A549 treated with CpdA at 1 μM for 4 hours (cell line): ENCODE results near the gene ALDOA. TPM values are rescaled to one million over a fixed set of nuclear protein-coding genes. Genes with fewer than 3 reads are reported as not detected.

Experiments
- total RNA-seq: library from RNA; stranded (reverse); fragments of 200-300 nt; extraction: Qiagen RNA extraction; gene quantifications from 5 replicates; pipeline ENCODE4 v1.2.3, GENCODE V29; 2022; ENCODE audit warnings: low read depth

The ALDOA gene
- 1,596 to 1,951 TPM (median 1,926 TPM) in 5 replicates for total RNA-seq

DNA sequence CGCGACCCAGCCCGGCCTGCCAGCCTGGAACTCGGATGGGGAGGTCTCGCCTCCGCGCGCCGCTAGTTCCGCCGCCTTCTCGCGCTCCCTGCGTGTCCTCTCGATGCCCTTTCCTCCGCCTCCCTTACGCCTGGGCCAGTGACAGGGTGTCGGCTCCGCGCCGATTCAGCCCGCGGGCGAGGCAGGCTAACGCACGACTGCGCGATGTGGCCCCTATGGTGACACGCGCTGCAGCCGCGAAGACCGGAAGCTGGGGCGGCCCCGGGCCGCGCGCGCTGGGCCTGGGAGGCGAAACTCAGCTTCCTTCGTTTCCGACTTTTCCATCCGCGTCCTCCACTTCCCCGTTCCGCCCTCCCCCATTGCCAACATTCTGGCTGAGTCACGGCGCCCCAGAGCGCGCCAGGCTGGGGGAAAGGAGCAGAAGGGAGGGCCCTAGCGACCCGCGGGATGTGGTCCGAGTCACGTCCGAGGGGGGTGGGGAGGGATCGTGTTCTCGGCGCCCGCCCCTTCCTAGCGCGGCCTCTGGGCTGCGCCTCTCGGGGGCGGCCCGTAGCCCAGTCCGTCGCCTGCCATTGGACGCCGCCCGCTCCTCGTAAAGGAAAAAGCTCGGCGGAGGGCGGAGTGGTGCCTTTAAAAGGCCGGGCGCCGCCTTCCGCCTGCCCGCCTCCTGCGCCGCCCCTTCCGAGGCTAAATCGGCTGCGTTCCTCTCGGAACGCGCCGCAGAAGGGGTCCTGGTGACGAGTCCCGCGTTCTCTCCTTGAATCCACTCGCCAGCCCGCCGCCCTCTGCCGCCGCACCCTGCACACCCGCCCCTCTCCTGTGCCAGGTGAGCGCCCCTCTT lies at the start of gene ALDOA:
Gene ALDOA (plus strand): TSS at position 659 of the 841 bp plus-strand sequence. CDS start 1,138 bp downstream, outside the sequence.

GRCh38 chr16:30022887-30023286 lies 42.7 kb upstream of the ALDOA start, which contains the start of gene C16orf92:
Gene C16orf92 (plus strand): TSS chr16:30023198. CDS start chr16:30023341, 143 bp downstream.

DNA sequence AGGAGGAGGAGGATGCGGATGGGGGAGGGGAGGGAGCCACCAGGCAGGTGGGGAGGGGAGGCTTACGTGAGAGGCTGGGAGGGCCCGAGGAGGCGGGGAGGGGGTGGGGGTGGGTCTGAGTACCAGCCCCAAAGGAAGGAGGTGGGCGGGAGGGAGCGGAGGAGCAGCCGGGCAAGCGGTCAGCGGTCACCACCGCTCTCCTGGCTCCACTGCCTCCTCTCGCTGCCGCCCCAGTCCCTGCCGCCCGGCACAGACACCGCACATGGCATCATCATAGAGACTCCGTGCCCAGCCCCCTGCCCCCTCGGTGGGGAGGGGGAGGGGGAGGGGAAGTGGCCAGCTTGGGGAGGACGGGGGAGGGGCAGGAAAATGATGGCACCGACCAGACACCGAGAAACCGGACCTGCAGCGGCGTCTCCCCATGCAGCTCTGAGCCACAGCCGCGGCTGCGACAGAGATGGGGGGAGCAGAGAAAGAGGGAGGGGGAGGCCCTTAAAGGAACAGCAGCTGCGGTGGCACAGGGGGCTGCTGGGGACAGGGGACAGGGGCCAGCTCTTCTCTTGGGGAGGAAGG lies 34.6 kb upstream of the ALDOA start, which contains the start of gene TLCD3B:
Gene TLCD3B (minus strand): TSS at position 431 of the 573 bp plus-strand sequence. CDS start 744 bp downstream, outside the sequence.

DNA sequence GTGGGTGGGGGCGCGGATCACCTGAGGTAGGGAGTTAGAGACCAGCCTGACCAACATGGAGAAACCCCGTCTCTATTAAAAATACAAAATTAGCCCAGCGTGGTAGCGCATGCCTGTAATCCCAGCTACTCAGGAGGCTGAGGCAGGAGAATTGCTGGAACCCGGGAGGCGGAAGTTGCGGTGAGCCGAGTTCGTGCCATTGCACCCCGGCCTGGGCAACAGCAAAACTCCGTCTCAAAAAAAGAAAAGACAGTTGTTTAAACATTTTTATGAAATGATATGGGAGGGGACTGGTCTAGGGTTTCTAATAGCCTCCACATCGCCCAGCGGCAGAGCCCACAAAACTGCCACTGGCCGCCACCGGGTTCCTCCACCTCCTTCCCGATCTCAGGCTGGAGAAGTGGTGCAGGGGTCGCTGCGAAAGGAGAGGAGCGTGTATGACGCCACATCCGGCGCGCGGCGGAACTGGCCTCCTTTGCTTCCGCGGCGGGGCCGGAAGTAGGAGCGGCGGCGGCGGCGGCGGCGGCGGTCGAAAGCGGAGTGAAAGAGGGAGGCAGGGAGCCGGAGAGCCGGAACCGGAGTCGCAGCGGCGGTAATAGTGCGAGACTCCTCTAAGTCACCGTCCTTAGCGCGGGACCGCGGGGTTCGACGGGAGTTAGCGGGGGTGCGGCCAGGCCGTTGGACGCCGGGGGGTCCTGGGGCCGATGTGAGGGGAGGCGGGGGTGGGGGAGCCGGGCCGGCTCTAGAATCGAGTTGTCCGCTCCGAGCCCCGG lies 10.1 kb downstream of the ALDOA start, which contains the start of gene PPP4C:
Gene PPP4C (plus strand): TSS at position 492 of the 773 bp plus-strand sequence. CDS start 384 bp downstream, outside the sequence.

DNA sequence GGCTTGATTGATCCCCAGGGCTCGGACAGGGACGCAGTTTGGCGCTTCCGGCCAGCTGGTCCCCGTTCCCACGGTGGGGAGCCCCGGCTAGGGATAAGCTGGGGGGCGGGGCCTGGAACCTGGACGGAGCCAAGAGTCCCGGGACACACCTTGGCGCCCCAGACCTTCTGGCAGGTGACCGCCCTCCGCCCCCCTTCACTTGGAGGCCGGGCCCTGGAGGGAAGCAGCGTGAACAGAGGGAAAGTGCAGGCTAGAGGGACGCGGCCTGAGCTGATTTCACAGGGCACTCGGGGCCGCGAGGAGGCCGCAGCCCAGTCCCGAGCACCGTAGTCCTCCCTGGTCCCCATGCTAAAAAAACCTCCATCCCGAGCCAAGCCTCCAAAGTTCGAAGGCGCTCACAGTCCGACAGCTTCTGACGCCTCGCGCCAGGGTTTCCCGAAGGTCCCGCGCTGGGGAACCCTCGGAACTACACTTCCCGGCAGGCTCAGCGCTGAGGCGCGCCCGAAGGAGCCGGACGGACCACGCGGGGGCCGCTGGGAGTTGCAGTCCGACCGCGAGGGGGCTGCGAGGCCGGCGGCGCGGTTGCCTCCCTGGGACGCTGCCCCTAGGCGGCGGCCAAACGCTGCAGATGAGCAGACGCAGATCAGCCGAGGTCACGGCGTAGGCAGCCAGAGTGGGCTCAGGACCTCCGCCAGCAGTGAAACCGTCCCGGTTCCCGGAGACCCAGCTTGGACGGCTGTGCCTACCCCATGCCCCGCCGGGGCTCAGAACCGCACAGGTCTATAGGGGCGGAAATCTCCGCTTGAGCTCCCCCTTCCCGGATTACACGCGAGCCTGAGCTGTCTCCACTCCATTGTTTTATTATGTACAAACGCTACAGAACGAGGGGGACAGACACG lies 26.2 kb downstream of the ALDOA start, which contains the start of gene TBX6:
Gene TBX6 (minus strand): TSS at position 451 of the 899 bp plus-strand sequence. CDS start 731 bp downstream, outside the sequence.

DNA sequence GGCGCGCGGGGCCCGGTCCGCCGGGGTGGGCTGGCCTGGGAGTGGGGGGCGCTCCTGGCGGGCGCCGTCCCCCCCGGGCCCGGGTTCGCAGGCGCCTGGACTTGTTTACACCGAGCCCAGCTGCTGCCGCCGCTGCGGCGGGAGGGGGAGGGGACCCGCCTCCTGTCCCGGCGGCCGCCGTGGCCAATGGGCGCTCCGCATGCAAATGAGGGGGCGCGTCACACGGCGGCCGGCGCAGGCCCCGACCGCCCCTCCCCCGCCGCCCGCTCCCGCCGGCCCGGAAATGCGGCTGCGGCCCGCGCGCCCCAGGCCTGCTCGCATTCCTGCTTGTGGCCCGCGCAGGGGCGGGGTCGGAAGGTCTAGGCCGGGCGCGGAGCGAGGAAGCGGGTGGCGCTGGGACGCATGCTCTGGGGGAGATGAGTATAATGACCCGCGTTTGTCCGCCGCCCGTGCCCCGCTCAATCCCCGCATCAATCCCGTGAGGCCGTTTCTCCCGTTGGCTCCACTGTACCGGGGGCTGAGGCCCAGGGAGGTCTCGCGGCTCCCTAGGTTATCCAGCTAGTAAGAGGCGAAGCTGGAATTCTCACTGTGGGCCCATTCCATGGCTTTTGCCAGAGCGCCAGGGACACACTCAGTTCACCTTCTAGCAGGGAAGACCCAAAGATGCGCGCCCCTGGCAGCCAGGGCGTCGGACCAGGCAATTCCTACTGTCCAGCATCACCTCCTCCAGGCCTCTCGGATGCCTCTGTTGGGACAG lies 30.7 kb downstream of the ALDOA start, which contains the start of gene YPEL3:
Gene YPEL3 (minus strand): TSS at position 109 of the 757 bp plus-strand sequence. CDS start 731 bp downstream, outside the sequence.

DNA sequence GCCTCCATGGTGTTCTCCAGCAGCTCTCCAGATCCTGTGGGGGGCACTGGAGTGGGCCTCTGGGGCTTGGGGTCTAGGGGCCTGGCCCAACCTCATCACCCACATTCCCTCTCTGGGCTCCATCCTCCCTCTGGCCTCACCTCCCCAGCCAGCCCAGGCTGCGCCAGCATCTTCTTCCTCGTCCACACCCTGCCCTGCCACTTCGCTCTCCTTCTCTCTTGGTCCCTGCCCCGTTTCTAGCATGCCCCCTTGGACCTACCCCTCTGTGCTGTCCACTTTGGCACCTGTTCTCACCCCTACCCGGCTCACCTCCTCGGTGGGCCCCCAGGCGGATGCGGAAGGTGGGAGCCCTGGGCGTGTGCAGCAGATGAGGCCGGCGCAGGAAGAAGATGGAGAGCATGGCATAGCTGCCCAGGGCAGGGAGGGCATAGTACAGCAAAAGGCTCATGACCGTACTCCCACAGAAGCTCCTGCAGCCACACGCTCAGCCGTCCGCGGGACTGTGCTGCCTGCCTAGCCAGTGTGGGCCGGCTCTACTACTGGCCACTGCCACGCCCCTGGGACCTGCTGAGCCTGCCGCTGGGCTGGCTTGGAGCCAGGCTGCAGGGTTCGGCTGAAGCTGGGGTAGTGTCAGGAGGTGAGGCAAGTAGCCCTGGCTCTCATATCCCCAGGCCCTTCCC lies 47.6 kb downstream of the ALDOA start, which contains the start of gene GDPD3:
Gene GDPD3 (minus strand): TSS at position 507 of the 680 bp plus-strand sequence. CDS start 59 bp downstream, at position 448.

Other genes starting within 250 kb of the ALDOA start
- gene PAGR1, start 249.6 kb upstream of the ALDOA start, total RNA-seq: 41.2 to 51.3 TPM (median 48.8 TPM) in 5 replicates
- gene MVP, start 245.3 kb upstream of the ALDOA start, total RNA-seq: 110 to 134 TPM (median 125 TPM) in 5 replicates
- gene CDIPT, start 202.5 kb upstream of the ALDOA start, total RNA-seq: 63.2 to 108 TPM (median 103 TPM) in 5 replicates
- 16.5 to 25.6 TPM (median 21.2 TPM) in 5 replicates for gene SEZ6L2, start 166.2 kb upstream of the ALDOA start, total RNA-seq
- 20.9 to 30.7 TPM (median 28.3 TPM) in 5 replicates for gene ASPHD1, start 165.3 kb upstream of the ALDOA start, total RNA-seq
- gene KCTD13, start 139.5 kb upstream of the ALDOA start, total RNA-seq: 15.9 to 22.5 TPM (median 18.2 TPM) in 5 replicates
- gene TMEM219, start 103.7 kb upstream of the ALDOA start, total RNA-seq: 79.8 to 104 TPM (median 96.6 TPM) in 5 replicates
- 27.9 to 37.1 TPM (median 33.4 TPM) in 5 replicates for gene TAOK2, start 91.9 kb upstream of the ALDOA start, total RNA-seq
- gene HIRIP3, start 70.1 kb upstream of the ALDOA start, total RNA-seq: 13.3 to 18.0 TPM (median 15.7 TPM) in 5 replicates
- 103 to 113 TPM (median 109 TPM) in 5 replicates for gene INO80E, start 69.5 kb upstream of the ALDOA start, total RNA-seq
- 1.8 to 2.8 TPM (median 2.5 TPM) in 5 replicates for gene DOC2A, start 54.7 kb upstream of the ALDOA start, total RNA-seq
- not detected in 5 replicates for gene C16orf92, start 42.6 kb upstream of the ALDOA start, total RNA-seq
- 0.23 to 0.58 TPM (median 0.30 TPM) in 5 replicates for gene TLCD3B, start 34.5 kb upstream of the ALDOA start, total RNA-seq
- gene PPP4C, start 10.2 kb downstream of the ALDOA start, total RNA-seq: 123 to 151 TPM (median 142 TPM) in 5 replicates
- 0.25 to 0.53 TPM (median 0.32 TPM) in 4 of 5 replicates, not detected in the other for gene TBX6, start 26.2 kb downstream of the ALDOA start, total RNA-seq
- 5.4 to 13.2 TPM (median 10.2 TPM) in 5 replicates for gene YPEL3, start 30.5 kb downstream of the ALDOA start, total RNA-seq
- 1.2 to 2.2 TPM (median 2.0 TPM) in 5 replicates for gene GDPD3, start 47.8 kb downstream of the ALDOA start, total RNA-seq
- 31.6 to 37.3 TPM (median 34.5 TPM) in 5 replicates for gene MAPK3, start 57.5 kb downstream of the ALDOA start, total RNA-seq
- 2.6 to 6.0 TPM (median 3.1 TPM) in 5 replicates for gene CORO1A, start 117.8 kb downstream of the ALDOA start, total RNA-seq
- gene BOLA2B, start 127.9 kb downstream of the ALDOA start, total RNA-seq: 149 to 252 TPM (median 217 TPM) in 5 replicates
- 7.2 to 24.4 TPM (median 12.9 TPM) in 5 replicates for gene SLX1A, start 128.1 kb downstream of the ALDOA start, total RNA-seq
- gene SULT1A3, start 133.5 kb downstream of the ALDOA start, total RNA-seq: 4.2 to 10.3 TPM (median 8.6 TPM) in 5 replicates
- 2.2 to 2.9 TPM (median 2.5 TPM) in 5 replicates for gene NPIPB13, start 182.7 kb downstream of the ALDOA start, total RNA-seq